Measurements from ENCODE around the gene GPR160. TPM values are rescaled to one million over a fixed set of nuclear protein-coding genes. Genes with fewer than 3 reads are reported as not detected.

The GPR160 gene
- polyA plus RNA-seq, 1 donor from 2014 or later = 40.9 TPM

Other genes starting within 250 kb of the GPR160 start
- gene LRRIQ4, start 225.1 kb upstream of the GPR160 start, polyA plus RNA-seq = not detected
- 0.60 TPM for gene LRRC34, start 225.1 kb upstream of the GPR160 start, polyA plus RNA-seq
- gene LRRC31, start 168.1 kb upstream of the GPR160 start, polyA plus RNA-seq = not detected
- gene SAMD7, start 126.4 kb upstream of the GPR160 start, polyA plus RNA-seq = not detected
- gene SEC62, start 71.2 kb upstream of the GPR160 start, polyA plus RNA-seq = 273 TPM
- 81.2 TPM for gene PHC3, start 143.7 kb downstream of the GPR160 start, polyA plus RNA-seq
- 12.9 TPM for gene PRKCI, start 184.4 kb downstream of the GPR160 start, polyA plus RNA-seq